GM12878 (cell line): Measurements from ENCODE around the gene ZDHHC22.

ENCODE experiments used
- CTCF ChIP-seq, 3 experiments: IDR thresholded peaks in 2 of 3; conservative IDR thresholded peaks in 1 of 3; 2 replicates each; pipeline ENCODE4 v1.5.1; 2011; ENCODE audit warnings: low read depth in 3 of 3, low read length in 3 of 3, mild to moderate bottlenecking in 3 of 3, control low read depth in 2 of 3, moderate library complexity in 2 of 3, inconsistent platforms in 1 of 3, mixed read lengths in 1 of 3; ENCODE audit not compliant: control insufficient read depth in 2 of 3, insufficient read depth in 1 of 3; ENCODE audit errors: extremely low read depth in 1 of 3
- ELK1 ChIP-seq: IDR thresholded peaks from 2 replicates; pipeline ENCODE4 v1.6.1; 2012; ENCODE audit warnings: low read depth, low read length, improper control_type of control experiment
- IKZF2 ChIP-seq, 2 experiments: fragments of 450-650 bp; IDR thresholded peaks; 2 replicates each; pipeline ENCODE4 v1.6.1; 2017; ENCODE audit warnings: mild to moderate bottlenecking in 2 of 2, moderate library complexity in 2 of 2
- JUND ChIP-seq: IDR thresholded peaks from 2 replicates; pipeline ENCODE4 v1.6.1; 2012; ENCODE audit warnings: low read depth, mild to moderate bottlenecking, low read length, improper control_type of control experiment, moderate library complexity
- POLR2AphosphoS5 ChIP-seq: IDR thresholded peaks from 2 replicates; pipeline ENCODE4 v1.6.1; 2011; ENCODE audit warnings: mild to moderate bottlenecking, low read length, inconsistent platforms
- RAD21 ChIP-seq: IDR thresholded peaks from 2 replicates; pipeline ENCODE4 v1.6.1; 2011; ENCODE audit warnings: mild to moderate bottlenecking, low read depth, low read length, moderate library complexity; ENCODE audit not compliant: insufficient read depth
- SUZ12 ChIP-seq: fragments of 200-600 bp; sonication (generic); IDR thresholded peaks from one replicate; pipeline ENCODE4 v1.6.1; 2018; ENCODE audit warnings: antibody characterized with exemption, mild to moderate bottlenecking; ENCODE audit not compliant: unreplicated experiment
- ZSCAN29 ChIP-seq: fragments of 450-650 bp; IDR thresholded peaks from 2 replicates; pipeline ENCODE4 v1.6.1; 2017; ENCODE audit warnings: mild to moderate bottlenecking, moderate library complexity

- no peak for TF ChIP-seq POLR2AphosphoS5
- no peak for TF ChIP-seq RAD21
- TF ChIP-seq CTCF (IDR thresholded peaks at IDR 0.05 in 2 of 3, conservative IDR thresholded peaks at IDR 0.05 in 1 of 3; ENCODE audit: control insufficient read depth in 2 of 3, extremely low read depth in 1 of 3, insufficient read depth in 1 of 3, low read depth in 3 of 3, low read length in 3 of 3) = no peak
- no peak for TF ChIP-seq JUND
- TF ChIP-seq ELK1 = no peak
- TF ChIP-seq ZSCAN29 = no peak
- TF ChIP-seq SUZ12 = no peak
- TF ChIP-seq IKZF2 (IDR thresholded peaks at IDR 0.05) = no peak
Measured at GRCh38 chr14:77088219-77088618, 53.4 kb downstream of the ZDHHC22 start.
